Subcutaneous abdominal adipose tissue (tissue), 5 donors: ENCODE measurements around the gene HEPN1.

Experiments used
- H3K27ac ChIP-seq: one replicate; pipeline ENCODE4 v1.7.0; 2013; ENCODE audit warnings: low read depth, mild to moderate bottlenecking, inconsistent platforms, low read length, moderate library complexity
- H3K27me3 ChIP-seq, 5 donors: one replicate each; pipeline ENCODE4 v1.7.0; 2013; ENCODE audit warnings: low read length in 5 of 5, inconsistent platforms in 1 of 5; ENCODE audit not compliant: control insufficient read depth in 5 of 5, insufficient read depth in 4 of 5
- H3K36me3 ChIP-seq, 5 donors: one replicate each; pipeline ENCODE4 v1.7.0; 2013; ENCODE audit warnings: low read length in 5 of 5; ENCODE audit not compliant: control insufficient read depth in 5 of 5, insufficient read depth in 5 of 5
- H3K4me1 ChIP-seq, 5 donors: one replicate each; pipeline ENCODE4 v1.7.0; 2013; ENCODE audit warnings: low read length in 5 of 5, mild to moderate bottlenecking in 3 of 5, moderate library complexity in 1 of 5; ENCODE audit not compliant: control insufficient read depth in 5 of 5, insufficient read depth in 5 of 5
- H3K4me3 ChIP-seq, 5 donors: one replicate each; pipeline ENCODE4 v1.7.0; 2013; ENCODE audit warnings: low read length in 5 of 5, low read depth in 1 of 5
- H3K9ac ChIP-seq, 5 donors: one replicate each; pipeline ENCODE4 v1.7.0; 2013; ENCODE audit warnings: low read length in 5 of 5, mild to moderate bottlenecking in 4 of 5, moderate library complexity in 3 of 5
- H3K9me3 ChIP-seq, 5 donors: one replicate each; pipeline ENCODE4 v1.7.0; 2013; ENCODE audit warnings: low read length in 5 of 5; ENCODE audit not compliant: control insufficient read depth in 5 of 5
- donor health status: healthy.
- donor health status: healthy.
- donor health status: healthy.
- donor health status: healthy.
- donor health status: healthy.

HEPN1 gene

DNA sequence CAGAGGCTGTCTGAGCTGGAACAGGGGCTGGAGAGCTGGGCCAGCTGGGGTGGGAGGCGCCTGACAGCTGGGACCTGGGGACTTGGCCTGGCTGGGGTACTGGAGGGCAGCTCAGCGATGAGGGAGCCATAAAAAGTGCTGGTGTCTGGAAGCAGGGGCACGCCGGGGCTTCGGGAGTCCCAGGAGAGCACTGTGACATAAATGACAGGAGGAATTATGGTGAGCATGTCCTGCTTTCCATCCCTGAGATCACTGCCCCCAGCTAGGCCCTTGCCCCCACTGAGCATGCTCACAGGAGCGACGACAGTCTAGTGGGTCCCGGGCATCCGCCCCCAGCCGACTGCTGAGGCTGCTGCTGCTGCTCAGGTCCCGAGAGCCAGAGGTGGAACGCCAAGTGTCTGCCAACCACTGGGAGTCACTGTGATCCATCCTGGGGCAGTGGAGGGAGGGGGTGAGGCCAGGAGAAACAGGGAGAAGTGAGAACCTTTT is 27.6 kb upstream of the HEPN1 start:
- peak overlapping the region in 1 of 5 donors; percentile 22 for H3K4me3 ChIP-seq
- H3K36me3 ChIP-seq, result peaks cover 0 to 52% (median 28%) of the 10 kb centered on the region in 5 donors
- no peaks in the 10 kb centered on the region for H3K9me3 ChIP-seq
- peak overlapping the region; percentile 19 for H3K27ac ChIP-seq
- no peak overlapping the region for H3K9ac ChIP-seq
- no peaks in the 10 kb centered on the region for H3K27me3 ChIP-seq
- H3K4me1 ChIP-seq, result peaks cover 45 to 99% (median 90%) of the 10 kb centered on the region in 5 donors

DNA sequence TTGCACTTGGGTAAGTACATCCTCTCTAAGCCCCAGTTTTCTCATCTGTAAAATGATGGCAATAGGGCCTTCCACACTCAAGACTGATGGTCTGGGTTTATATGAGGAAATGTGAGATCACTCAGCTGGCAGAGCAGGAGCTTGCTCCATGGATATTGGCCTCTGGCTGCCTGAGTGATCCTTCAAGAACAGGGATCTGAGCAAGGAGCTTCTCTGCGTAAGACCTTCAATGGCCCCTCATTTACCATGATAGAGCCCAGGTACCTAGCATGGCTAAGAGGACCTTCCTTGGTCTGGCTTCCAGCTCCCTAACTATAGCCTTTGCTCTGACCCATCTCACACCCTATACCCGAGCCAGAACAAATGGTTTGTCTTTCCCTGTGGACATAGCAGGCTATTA is 26.9 kb upstream of the HEPN1 start:
- H3K27ac ChIP-seq, result peak overlapping the region; percentile 19
- H3K4me3 ChIP-seq, result no peak overlapping the region
- no peaks in the 10 kb centered on the region for H3K27me3 ChIP-seq
- H3K9me3 ChIP-seq, result no peaks in the 10 kb centered on the region
- H3K4me1 ChIP-seq, result peaks cover 48 to 100% (median 97%) of the 10 kb centered on the region in 5 donors
- no peak overlapping the region for H3K9ac ChIP-seq
- peaks cover 0 to 45% (median 24%) of the 10 kb centered on the region in 5 donors for H3K36me3 ChIP-seq

DNA sequence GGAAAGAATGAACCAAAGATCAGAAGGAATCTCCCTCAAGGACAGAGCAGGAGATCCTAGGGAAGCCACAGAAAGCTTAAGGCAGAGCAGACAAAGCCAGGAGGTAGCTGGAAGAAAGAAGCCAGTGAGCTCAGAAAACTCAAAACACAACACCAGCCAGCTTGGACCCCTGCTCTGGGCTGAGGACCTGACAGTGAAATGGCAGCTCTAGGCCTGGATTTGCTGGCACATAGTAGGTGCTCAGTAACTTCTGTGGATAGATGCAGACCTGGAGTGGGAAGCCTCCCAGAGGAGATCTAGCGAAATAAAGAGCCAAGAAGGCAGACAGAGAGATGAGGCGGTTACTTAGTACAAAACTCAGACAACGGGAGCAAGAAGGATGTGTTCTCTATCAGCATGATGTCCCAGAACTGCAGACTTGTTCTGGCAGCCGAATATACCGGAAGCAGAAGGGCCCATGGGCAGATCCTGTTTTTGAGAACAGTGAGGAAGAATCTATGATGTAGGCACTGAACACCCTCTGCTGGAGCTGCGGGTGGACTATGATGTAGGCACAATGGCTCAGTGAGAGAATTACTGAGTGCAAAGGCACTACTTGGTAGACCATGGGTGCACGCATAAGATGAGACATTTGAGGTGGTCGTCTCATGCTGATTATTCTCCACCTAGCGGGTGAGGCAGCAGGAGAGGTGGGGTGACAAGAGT is 26.1 kb upstream of the HEPN1 start:
- Histone ChIP-seq H3K27me3 (no peaks in the 10 kb centered on the region), H3K36me3 (peaks cover 0 to 45% (median 19%) of the 10 kb centered on the region in 5 donors), H3K9me3 (no peaks in the 10 kb centered on the region), H3K9ac (no peak overlapping the region), H3K27ac (peak overlapping the region; percentile 41), H3K4me1 (peaks cover 48 to 100% (median 99%) of the 10 kb centered on the region in 5 donors), H3K4me3 (peak overlapping the region in 3 of 5 donors; percentile 19 to 85 (median 39))

GRCh38 chr11:124893781-124894401 is 25.2 kb upstream of the HEPN1 start:
- Histone ChIP-seq H3K4me3 (peak overlapping the region in 4 of 5 donors; percentile 37 to 85 (median 56)), H3K4me1 (peaks cover 41 to 100% (median 99%) of the 10 kb centered on the region in 5 donors)

DNA sequence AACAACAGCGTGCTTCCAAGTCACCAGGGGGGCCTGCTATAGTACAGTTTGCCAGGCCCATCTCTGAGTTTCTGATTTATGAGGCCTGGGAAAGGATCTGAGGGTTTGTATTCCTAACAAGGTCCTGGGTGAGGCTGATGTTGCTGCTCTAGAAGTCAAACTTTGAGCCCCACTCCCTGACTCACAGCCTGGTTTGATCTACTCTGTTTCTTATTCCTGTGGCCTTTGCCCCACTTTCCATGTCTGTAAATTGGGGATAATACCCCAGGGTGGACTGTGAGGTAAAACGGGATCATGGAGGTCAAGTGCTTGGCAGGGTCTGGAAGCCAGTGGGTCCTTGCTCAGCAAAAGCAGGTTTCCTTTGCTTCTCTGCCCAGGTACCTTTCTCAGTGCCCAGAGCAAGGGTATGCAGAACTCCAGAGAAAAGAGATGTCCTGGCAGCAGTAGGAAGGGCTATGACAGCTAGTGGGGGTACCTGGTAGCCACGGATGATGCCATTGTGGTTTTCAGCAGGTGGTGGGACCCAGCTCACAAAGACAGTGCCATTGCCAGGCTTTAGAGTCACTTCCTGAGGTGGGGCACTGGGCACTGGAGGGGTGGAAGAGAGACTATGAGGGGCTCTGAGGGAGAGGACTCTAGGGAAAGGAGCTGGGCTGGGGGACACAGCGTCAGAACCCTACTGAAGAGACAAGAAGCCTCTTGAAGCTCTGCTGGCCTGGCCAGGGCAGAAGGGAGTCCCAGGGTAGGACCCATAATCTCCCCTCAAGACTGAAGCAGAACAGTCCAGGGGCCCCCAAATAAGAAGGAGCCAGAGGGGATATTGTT is 24.2 kb upstream of the HEPN1 start:
- Histone ChIP-seq H3K4me1 (peaks cover 45 to 100% (median 98%) of the 10 kb centered on the region in 5 donors), H3K27me3 (no peaks in the 10 kb centered on the region), H3K4me3 (peak overlapping the region in 4 of 5 donors; percentile 37 to 85 (median 76)), H3K36me3 (peaks cover 0 to 43% (median 19%) of the 10 kb centered on the region in 5 donors), H3K27ac (peak overlapping the region; percentile 91), H3K9me3 (no peaks in the 10 kb centered on the region), H3K9ac (peak overlapping the region in 3 of 5 donors; percentile 23 to 95 (median 67))

More at GRCh38 chr11:124893781-124894401, 25.2 kb upstream of the HEPN1 start:
- no peaks in the 10 kb centered on the region for H3K27me3 ChIP-seq
- H3K9me3 ChIP-seq, result no peaks in the 10 kb centered on the region
- peak overlapping the region; percentile 91 for H3K27ac ChIP-seq
- peak overlapping the region in 1 of 5 donors; percentile 95 for H3K9ac ChIP-seq
- H3K36me3 ChIP-seq, result peaks cover 0 to 45% (median 19%) of the 10 kb centered on the region in 5 donors

DNA sequence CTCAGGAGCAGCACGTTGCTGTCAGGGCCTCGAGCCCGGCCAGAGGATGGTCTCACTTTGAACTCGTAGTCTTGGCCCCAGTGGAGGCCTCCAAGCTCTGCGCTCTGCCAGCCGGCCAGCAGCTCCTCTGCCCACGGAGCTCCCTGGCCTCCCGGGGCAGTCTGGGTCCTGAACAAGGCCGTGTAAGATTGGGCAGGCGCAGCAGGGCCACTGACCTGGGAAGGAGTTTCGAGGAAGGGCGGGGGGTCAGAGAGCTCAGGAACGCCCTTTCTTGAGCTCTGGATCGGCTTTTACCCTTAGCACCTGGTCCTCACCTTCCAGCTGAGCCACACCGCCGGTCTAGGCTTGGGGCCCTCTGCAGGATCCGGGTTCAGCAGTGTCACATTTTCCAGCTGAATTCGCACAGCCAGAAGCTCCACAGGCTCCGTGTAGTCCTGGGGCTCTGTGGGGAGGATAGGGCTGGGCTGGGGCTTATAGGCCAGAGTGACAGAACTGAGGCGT is 23.5 kb upstream of the HEPN1 start:
- H3K27me3 ChIP-seq, result no peaks in the 10 kb centered on the region
- peak overlapping the region; percentile 91 for H3K27ac ChIP-seq
- peaks cover 48 to 100% (median 91%) of the 10 kb centered on the region in 5 donors for H3K4me1 ChIP-seq
- H3K9ac ChIP-seq, result peak overlapping the region in 4 of 5 donors; percentile 23 to 95 (median 58)
- H3K4me3 ChIP-seq, result peak overlapping the region in 4 of 5 donors; percentile 51 to 85 (median 76)
- no peaks in the 10 kb centered on the region for H3K9me3 ChIP-seq
- H3K36me3 ChIP-seq, result peaks cover 0 to 42% (median 19%) of the 10 kb centered on the region in 5 donors

DNA sequence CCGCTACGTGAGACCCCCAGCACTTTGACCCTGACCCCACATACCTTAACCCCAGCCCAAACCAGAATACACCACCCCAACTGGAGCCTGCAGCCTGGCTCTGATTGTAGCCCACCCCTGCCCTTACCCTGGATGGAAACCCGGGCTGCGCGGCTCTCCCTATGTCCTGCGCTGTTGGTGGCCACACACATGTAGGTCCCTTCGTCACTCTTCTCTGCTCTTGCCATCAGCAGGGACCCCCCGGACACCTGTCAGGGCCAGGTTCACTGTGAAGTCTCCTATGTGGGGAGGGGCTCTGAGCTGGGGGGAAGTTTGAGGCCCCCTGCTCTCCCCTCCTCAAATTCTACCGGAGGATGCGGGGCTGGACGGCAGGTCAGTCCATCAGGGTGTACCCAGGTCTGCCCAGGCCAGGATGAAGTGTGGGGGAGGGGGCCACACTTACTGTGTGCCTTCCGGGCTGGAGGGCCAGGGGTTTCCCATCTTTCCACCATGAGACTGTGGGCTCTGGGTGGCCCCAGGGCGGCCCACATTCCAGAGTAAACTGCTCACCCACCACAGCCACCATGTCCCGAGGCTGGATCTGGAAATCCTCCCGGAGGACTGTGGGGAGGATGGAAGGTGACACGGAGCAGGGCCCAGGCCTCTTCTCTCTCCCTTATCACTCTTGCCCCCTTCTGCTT is 22.8 kb upstream of the HEPN1 start:
- H3K9me3 ChIP-seq, result no peaks in the 10 kb centered on the region
- peaks cover 0 to 36% (median 15%) of the 10 kb centered on the region in 5 donors for H3K36me3 ChIP-seq
- peak overlapping the region in 4 of 5 donors; percentile 48 to 95 (median 64) for H3K9ac ChIP-seq
- peak overlapping the region; percentile 18 to 85 (median 74) for H3K4me3 ChIP-seq
- peaks cover 43 to 100% (median 84%) of the 10 kb centered on the region in 5 donors for H3K4me1 ChIP-seq
- peak overlapping the region; percentile 91 for H3K27ac ChIP-seq
- no peaks in the 10 kb centered on the region for H3K27me3 ChIP-seq

GRCh38 chr11:124896821-124897391 is 22.1 kb upstream of the HEPN1 start:
- Histone ChIP-seq H3K9ac (peak overlapping the region; percentile 18 to 95 (median 67)), H3K27me3 (no peaks in the 10 kb centered on the region), H3K9me3 (no peaks in the 10 kb centered on the region), H3K27ac (peak overlapping the region; percentile 91), H3K4me3 (peak overlapping the region; percentile 22 to 85 (median 76)), H3K36me3 (peaks cover 0 to 29% (median 15%) of the 10 kb centered on the region in 5 donors), H3K4me1 (peaks cover 38 to 99% (median 77%) of the 10 kb centered on the region in 5 donors)
